IMR-90 (cell line): Measurements from ENCODE around the gene PANK4. TPM values are rescaled to one million over a fixed set of nuclear protein-coding genes. Genes with fewer than 3 reads are reported as not detected.

Source experiments
- ATAC-seq: fragments of 200-7000 bp; cut with Tn5 transposase; 2 replicates; pipeline ENCODE4 v1.9.1; 2020; ENCODE audit warnings: low read depth, mild to moderate bottlenecking, moderate library complexity
- BruUV-seq: library from RNA; stranded (reverse); fragments of 400-500 nt; replicated peaks from 2 replicates; lab custom pipeline; 2021; lab: Mats Ljungman, UMichigan
- CTCF ChIA-PET: fragments of 300-600 bp; formaldehyde crosslinking; extraction: SDS; loops from one replicate; lab custom pipeline; 2021; ENCODE audit warnings: antibody characterized with exemption; lab: Yijun Ruan, JAX
- POLR2A ChIA-PET: fragments of 300-600 bp; sonication (Branson Sonifier 250); formaldehyde crosslinking; loops from one replicate; lab custom pipeline; 2022; ENCODE audit warnings: antibody characterized with exemption; ENCODE audit not compliant: unreplicated experiment; lab: Charles Lee
- DNase-seq: peaks from one replicate; pipeline ENCODE4 v3.0.0; 2013
- H2AFZ ChIP-seq: replicated peaks from 2 replicates; pipeline ENCODE3; 2013; ENCODE audit warnings: low read length, mild to moderate bottlenecking; ENCODE audit not compliant: poor library complexity
- H2AK5ac ChIP-seq: 2 replicates; pipeline ENCODE4 v1.6.1; 2013; ENCODE audit warnings: low read depth, low read length, inconsistent platforms
- H2AK9ac ChIP-seq: replicated peaks from 2 replicates; pipeline ENCODE3; 2013; ENCODE audit warnings: mild to moderate bottlenecking, low read depth, low read length, moderate library complexity; ENCODE audit not compliant: poor library complexity
- H2BK120ac ChIP-seq: 2 replicates; pipeline ENCODE4 v1.6.1; 2013; ENCODE audit warnings: low read depth, low read length, inconsistent platforms
- H2BK15ac ChIP-seq: 3 replicates; pipeline ENCODE4 v1.6.1; 2013; ENCODE audit warnings: low read depth, low read length, inconsistent platforms
- H2BK20ac ChIP-seq: 2 replicates; pipeline ENCODE4 v1.6.1; 2013; ENCODE audit warnings: low read depth, mild to moderate bottlenecking, inconsistent platforms, low read length, moderate library complexity
- H2BK5ac ChIP-seq: 2 replicates; pipeline ENCODE4 v1.6.1; 2013; ENCODE audit warnings: mild to moderate bottlenecking, low read depth, low read length, inconsistent platforms; ENCODE audit not compliant: poor library complexity, severe bottlenecking
- H3K14ac ChIP-seq: replicated peaks from 2 replicates; pipeline ENCODE4 v1.6.1; 2013; ENCODE audit warnings: low read depth, low read length, inconsistent platforms
- H3K18ac ChIP-seq: 2 replicates; pipeline ENCODE4 v1.6.1; 2013; ENCODE audit warnings: low read depth, low read length, control low read depth
- H3K23ac ChIP-seq: 2 replicates; pipeline ENCODE4 v1.6.1; 2013; ENCODE audit warnings: low read depth, low read length, inconsistent platforms
- H3K27ac ChIP-seq: 2 replicates; pipeline ENCODE4 v1.5.1; 2013; ENCODE audit warnings: mild to moderate bottlenecking, control low read depth, low read length; ENCODE audit not compliant: insufficient read depth
- H3K27me3 ChIP-seq: 2 replicates; pipeline ENCODE4 v1.6.1; 2013; ENCODE audit warnings: low read length; ENCODE audit not compliant: control insufficient read depth, insufficient read depth
- H3K36me3 ChIP-seq: 2 replicates; pipeline ENCODE4 v1.6.1; 2013; ENCODE audit warnings: low read length, mixed read lengths; ENCODE audit not compliant: control insufficient read depth, insufficient read depth
- H3K4ac ChIP-seq: 2 replicates; pipeline ENCODE4 v1.6.1; 2013; ENCODE audit warnings: low read depth, low read length, inconsistent platforms
- H3K4me1 ChIP-seq: 2 replicates; pipeline ENCODE4 v1.6.1; 2013; ENCODE audit warnings: low read length, mixed read lengths; ENCODE audit not compliant: control insufficient read depth, insufficient read depth
- H3K4me2 ChIP-seq: 2 replicates; pipeline ENCODE4 v1.6.1; 2013; ENCODE audit warnings: low read depth, mild to moderate bottlenecking, control low read depth, low read length, moderate library complexity
- H3K4me3 ChIP-seq: 2 replicates; pipeline ENCODE4 v1.5.1; 2013; ENCODE audit warnings: low read depth, mild to moderate bottlenecking, control low read depth, low read length, moderate library complexity; ENCODE audit not compliant: insufficient read depth
- H3K56ac ChIP-seq: 2 replicates; pipeline ENCODE4 v1.6.1; 2013; ENCODE audit warnings: low read length, inconsistent platforms; ENCODE audit not compliant: insufficient read depth; ENCODE audit errors: extremely low read depth
- H3K79me1 ChIP-seq, 2 experiments: 2 replicates each; pipeline ENCODE4 v1.6.1; 2013; ENCODE audit warnings: low read length in 2 of 2, inconsistent platforms in 1 of 2, low read depth in 1 of 2
- H3K9ac ChIP-seq: 2 replicates; pipeline ENCODE4 v1.6.1; 2013; ENCODE audit warnings: low read depth, low read length, control low read depth
- H3K9me1 ChIP-seq: 2 replicates; pipeline ENCODE4 v1.6.1; 2013; ENCODE audit warnings: low read length, inconsistent platforms; ENCODE audit not compliant: insufficient read depth
- H3K9me3 ChIP-seq: 2 replicates; pipeline ENCODE4 v1.6.1; 2013; ENCODE audit warnings: low read length; ENCODE audit not compliant: control insufficient read depth, insufficient read depth
- H4K20me1 ChIP-seq: 2 replicates; pipeline ENCODE4 v1.6.1; 2013; ENCODE audit warnings: low read length, inconsistent platforms; ENCODE audit not compliant: insufficient read depth
- H4K5ac ChIP-seq: 2 replicates; pipeline ENCODE4 v1.6.1; 2013; ENCODE audit warnings: mild to moderate bottlenecking, low read depth, low read length, control low read depth
- H4K8ac ChIP-seq, 2 experiments: 2 replicates each; pipeline ENCODE4 v1.6.1; 2013; ENCODE audit warnings: low read depth in 2 of 2, low read length in 2 of 2, control low read depth in 1 of 2, inconsistent platforms in 1 of 2
- H4K91ac ChIP-seq: 2 replicates; pipeline ENCODE4 v1.6.1; 2013; ENCODE audit warnings: low read depth, low read length, inconsistent platforms; ENCODE audit not compliant: insufficient read depth
- BHLHE40 ChIP-seq: fragments of 150-350 bp; IDR thresholded peaks from 2 replicates; pipeline ENCODE4 v1.6.1; 2016; ENCODE audit warnings: mild to moderate bottlenecking, low read depth, low read length
- CHD1 ChIP-seq: IDR thresholded peaks from 2 replicates; pipeline ENCODE4 v1.6.1; 2012; ENCODE audit warnings: low read depth, low read length, improper control_type of control experiment
- CTCF ChIP-seq: conservative IDR thresholded peaks from 2 replicates; pipeline ENCODE4 v1.5.1; 2012; ENCODE audit warnings: mild to moderate bottlenecking, low read depth, low read length, improper control_type of control experiment
- ELK1 ChIP-seq: fragments of 150-350 bp; IDR thresholded peaks from 2 replicates; pipeline ENCODE4 v1.6.1; 2016; ENCODE audit warnings: low read depth, mild to moderate bottlenecking, low read length, moderate library complexity, borderline replicate concordance
- MAZ ChIP-seq: IDR thresholded peaks from 2 replicates; pipeline ENCODE4 v1.6.1; 2012; ENCODE audit warnings: low read depth, mild to moderate bottlenecking, low read length, improper control_type of control experiment, moderate library complexity, borderline replicate concordance
- NFE2L2 ChIP-seq: fragments of 150-350 bp; IDR thresholded peaks from 2 replicates; pipeline ENCODE4 v1.6.1; 2016; ENCODE audit warnings: low read depth, mild to moderate bottlenecking, low read length
- RFX5 ChIP-seq: IDR thresholded peaks from 2 replicates; pipeline ENCODE4 v1.8.0; 2012; ENCODE audit warnings: low read depth, mild to moderate bottlenecking, low read length, moderate library complexity
- WGBS, 2 experiments: methylation state at CpG; one replicate each; pipeline versions ENCODE4 v1.1.5 to v1.1.7; 2013; ENCODE audit warnings: missing lambda C conversion rate in 2 of 2; ENCODE audit not compliant: insufficient read length in 1 of 2; ENCODE audit errors: extremely low coverage in 2 of 2; 5-methylcytosine and 5-hydroxymethylcytosine counted together
- dilution Hi-C: fragments of 300-500 bp; cut with HindIII; formaldehyde crosslinking; loops from one replicate; pipeline ENCODE4 v1.14.3; 2018; ENCODE audit warnings: low sequenced_read_pairs; ENCODE audit not compliant: unreplicated experiment
- in situ Hi-C: fragments of 300-500 bp; cut with MboI; formaldehyde crosslinking; loops from 3 replicates; pipeline ENCODE4 v1.14.3; 2019; ENCODE audit warnings: low sequenced_read_pairs, inconsistent platforms, mixed read lengths
- intact Hi-C: fragments of 100-400 bp; cut with micrococcal nuclease; formaldehyde crosslinking; loops from 2 replicates; pipeline ENCODE4 v1.10.0; 2022
- polyA plus RNA-seq, 3 experiments: library from polyadenylated mRNA; depleted of rRNA; stranded (reverse); fragments of >200 nt; gene quantifications; 2 replicates each; pipeline ENCODE4 v1.2.3, GENCODE V29; 2012; ENCODE audit warnings: low replicate concordance in 1 of 3
- total RNA-seq: library from RNA; depleted of rRNA; stranded (reverse); fragments of >200 nt; gene quantifications from 2 replicates; pipeline ENCODE4 v1.2.3, GENCODE V29; 2012

Gene PANK4
- total and polyA plus RNA-seq, 2 of the 4 experiments (the other 2 are of a cell fraction): 14.0 to 18.5 TPM

- intact Hi-C loops (no loop called here), in situ Hi-C loops (no loop called here)
- POLR2A ChIA-PET: no interaction called here
Observed at GRCh38 chr1:2472561-2473177, 53.7 kb downstream of the PANK4 start.

More at GRCh38 chr1:2472561-2473177, 53.7 kb downstream of the PANK4 start:
- Histone ChIP-seq H4K8ac (no peak overlapping the region), H3K9me1 (no peaks in the 10 kb centered on the region), H4K20me1 (no peaks in the 10 kb centered on the region), H3K18ac (no peak overlapping the region), H2BK15ac (no peak overlapping the region), H4K5ac (no peak overlapping the region), H3K4me1 (no peaks in the 10 kb centered on the region), H3K9ac (no peak overlapping the region), H3K23ac (no peak overlapping the region), H3K4me3 (no peak overlapping the region), H3K79me1 (no peaks in the 10 kb centered on the region), H2BK20ac (no peak overlapping the region), H3K27ac (no peak overlapping the region), H3K14ac (no peak overlapping the region), H3K27me3 (peaks cover 44% of the 10 kb centered on the region), H2AFZ (no peak overlapping the region), H3K4ac (no peak overlapping the region), H3K56ac (no peak overlapping the region), H2AK5ac (no peak overlapping the region), H2BK120ac (no peak overlapping the region), H3K9me3 (no peaks in the 10 kb centered on the region), H2BK5ac (no peak overlapping the region), H3K4me2 (no peak overlapping the region), H4K91ac (no peak overlapping the region), H2AK9ac (no peak overlapping the region), H3K36me3 (no peaks in the 10 kb centered on the region)
- TF ChIP-seq MAZ: no peak
- TF ChIP-seq NFE2L2: no peak
- TF ChIP-seq BHLHE40: no peak
- no peak for TF ChIP-seq CTCF
- TF ChIP-seq RFX5: no peak
- TF ChIP-seq ELK1: no peak
- no peak for TF ChIP-seq CHD1
- DNase-seq: no peak
- CTCF ChIA-PET: no interaction called here
- dilution Hi-C loops: no loop called here
- ATAC-seq: no peak
- 47% methylated on average over 4 of the region's 25 CpGs; no CpG with 5 or more reads in 1 of the 2 experiments for WGBS, 2 experiments
- BruUV-seq: no TSS peak
